K562 (cell line): Measurements from ENCODE around the gene INPP5E. TPM values are rescaled to one million over a fixed set of nuclear protein-coding genes. Genes with fewer than 3 reads are reported as not detected.

Experiments used
- BDP1 ChIP-seq: IDR thresholded peaks from 3 replicates; pipeline ENCODE4 v1.6.1; 2011; ENCODE audit not compliant: insufficient read length, insufficient read depth
- BRD4 ChIP-seq: fragments of 200-600 bp; sonication (generic); IDR thresholded peaks from 2 replicates; pipeline ENCODE4 v1.6.1; 2017; ENCODE audit warnings: inconsistent platforms
- ETS1 ChIP-seq: conservative IDR thresholded peaks from 2 replicates; pipeline ENCODE4 v1.6.1; 2011; ENCODE audit warnings: low read depth, mild to moderate bottlenecking, low read length; ENCODE audit not compliant: control insufficient read depth
- HSF4 ChIP-seq: fragments of 250-450 bp; sonication (Bioruptor Pico); IDR thresholded peaks from 2 replicates; pipeline ENCODE4 v2.1.2; 2022; ENCODE audit warnings: mild to moderate bottlenecking, moderate library complexity, borderline replicate concordance
- MEF2A ChIP-seq: IDR thresholded peaks from 2 replicates; pipeline ENCODE4 v1.6.1; 2011; ENCODE audit warnings: low read depth, mild to moderate bottlenecking, low read length, moderate library complexity; ENCODE audit not compliant: control insufficient read depth
- NCOA1 ChIP-seq: fragments of 450-650 bp; IDR thresholded peaks from 2 replicates; pipeline ENCODE4 v1.6.1; 2016; ENCODE audit warnings: low read depth
- NR0B1 ChIP-seq: fragments of 450-650 bp; IDR thresholded peaks from one replicate; pipeline ENCODE4 v1.6.1; 2018; ENCODE audit warnings: mild to moderate bottlenecking, moderate library complexity; ENCODE audit not compliant: partially characterized antibody
- RBM15 ChIP-seq: fragments of 200-400 bp; formaldehyde crosslinking; IDR thresholded peaks from 2 replicates; pipeline ENCODE4 v1.6.1; 2018; ENCODE audit warnings: mild to moderate bottlenecking, low read length, moderate library complexity; ENCODE audit not compliant: insufficient read depth
- SETDB1 ChIP-seq: IDR thresholded peaks from one replicate; pipeline ENCODE4 v1.6.1; 2012; ENCODE audit warnings: low read length, control low read depth, inconsistent platforms
- SMC3 ChIP-seq: conservative IDR thresholded peaks from 2 replicates; pipeline ENCODE4 v1.6.1; 2011; ENCODE audit warnings: low read depth, low read length, improper control_type of control experiment; ENCODE audit not compliant: insufficient read depth
- TOE1 ChIP-seq, 2 experiments: fragments of 450-650 bp in 1 of 2; sonication (generic) in 1 of 2; formaldehyde crosslinking in 1 of 2; IDR thresholded peaks; 2 replicates each; pipeline versions ENCODE4 v1.7.1 to v1.8.0; 2016 to 2022; ENCODE audit warnings: borderline replicate concordance in 2 of 2, mild to moderate bottlenecking in 2 of 2, antibody characterized with exemption in 1 of 2, inconsistent platforms in 1 of 2, low read depth in 1 of 2, missing genetic modification reagents in 1 of 2, moderate library complexity in 1 of 2
- ZMIZ1 ChIP-seq, 2 experiments: fragments of 150-350 bp in 1 of 2; IDR thresholded peaks; 2 replicates each; pipeline ENCODE4 v1.6.1; 2012 to 2016; ENCODE audit warnings: low read depth in 2 of 2, low read length in 2 of 2, mild to moderate bottlenecking in 1 of 2, moderate library complexity in 1 of 2
- ZNF134 ChIP-seq: fragments of 250-450 bp; sonication (Bioruptor Pico); conservative IDR thresholded peaks from 2 replicates; pipeline ENCODE4 v1.4.0; 2020
- polyA plus RNA-seq, 8 experiments: library from polyadenylated mRNA; depleted of rRNA in 4 of 8; stranded (reverse) in 5 of 8; unstranded in 3 of 8; fragments of >200 nt; fragmentation: Nextera tagmentation in 2 of 8; fragmentation: Illumina TruSeq in 1 of 8; extraction: Ambion mirVana in 2 of 8; extraction: Trizol in 1 of 8; gene quantifications; 2 replicates each; pipeline versions ENCODE4 v1.2.1 to v1.2.3, GENCODE V29; 2011 to 2014; ENCODE audit warnings: inconsistent platforms in 1 of 8, missing spikeins in 1 of 8
- total RNA-seq, 7 experiments: library from RNA; depleted of rRNA in 6 of 7; stranded (reverse); fragments of >200 nt in 6 of 7; fragmentation: Illumina TruSeq in 2 of 7; extraction: Trizol in 2 of 7; gene quantifications; 2 replicates each; pipeline versions ENCODE4 v1.2.1 to v1.2.3, GENCODE V29; 2011 to 2021; ENCODE audit warnings: low replicate concordance in 1 of 7
- TF ChIP-seq, protein P1 (sequence below), 2 experiments: IDR thresholded peaks; 2 replicates each; pipeline ENCODE4 v1.6.1; 2012; ENCODE audit warnings: improper control_type of control experiment in 2 of 2, low read depth in 2 of 2, low read length in 2 of 2, borderline replicate concordance in 1 of 2
- TF ChIP-seq, protein P2 (sequence below): fragments of 450-650 bp; formaldehyde crosslinking; IDR thresholded peaks from 2 replicates; pipeline ENCODE4 v1.4.0; 2022; ENCODE audit warnings: missing genetic modification characterization

The INPP5E gene
- total and polyA plus RNA-seq, 9 of the 15 experiments (the other 6 are each of a cell fraction or from before 2014, with no cell fraction given) = 0.38 to 17.4 (median 4.9) TPM

- TF ChIP-seq ZMIZ1 (IDR thresholded peaks at IDR 0.05; ENCODE audit: low read depth in 2 of 2, low read length in 2 of 2) (no peak), BDP1 (no peak), SETDB1 (no peak), HSF4 (no peak), BRD4 (0 out of 2 replicates have a peak, but pooled peaks have one; percentile 20), MEF2A (no peak), ETS1 (peak; percentile 15; the same call in 1 of the 2 replicates), RBM15 (no peak), ZNF134 (no peak), NCOA1 (0 out of 2 replicates have a peak, but pooled peaks have one; percentile 24), TOE1 (IDR thresholded peaks at IDR 0.05; ENCODE audit: borderline replicate concordance) (no peak), TOE1 (CRISPR knock-in tag; IDR thresholded peaks at IDR 0.05; ENCODE audit: borderline replicate concordance, low read depth) (no peak), NR0B1 (no peak), SMC3 (no peak)
- TF ChIP-seq, protein P1, sequence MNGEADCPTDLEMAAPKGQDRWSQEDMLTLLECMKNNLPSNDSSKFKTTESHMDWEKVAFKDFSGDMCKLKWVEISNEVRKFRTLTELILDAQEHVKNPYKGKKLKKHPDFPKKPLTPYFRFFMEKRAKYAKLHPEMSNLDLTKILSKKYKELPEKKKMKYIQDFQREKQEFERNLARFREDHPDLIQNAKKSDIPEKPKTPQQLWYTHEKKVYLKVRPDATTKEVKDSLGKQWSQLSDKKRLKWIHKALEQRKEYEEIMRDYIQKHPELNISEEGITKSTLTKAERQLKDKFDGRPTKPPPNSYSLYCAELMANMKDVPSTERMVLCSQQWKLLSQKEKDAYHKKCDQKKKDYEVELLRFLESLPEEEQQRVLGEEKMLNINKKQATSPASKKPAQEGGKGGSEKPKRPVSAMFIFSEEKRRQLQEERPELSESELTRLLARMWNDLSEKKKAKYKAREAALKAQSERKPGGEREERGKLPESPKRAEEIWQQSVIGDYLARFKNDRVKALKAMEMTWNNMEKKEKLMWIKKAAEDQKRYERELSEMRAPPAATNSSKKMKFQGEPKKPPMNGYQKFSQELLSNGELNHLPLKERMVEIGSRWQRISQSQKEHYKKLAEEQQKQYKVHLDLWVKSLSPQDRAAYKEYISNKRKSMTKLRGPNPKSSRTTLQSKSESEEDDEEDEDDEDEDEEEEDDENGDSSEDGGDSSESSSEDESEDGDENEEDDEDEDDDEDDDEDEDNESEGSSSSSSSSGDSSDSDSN (IDR thresholded peaks at IDR 0.05; ENCODE audit: borderline replicate concordance in 1 of 2, low read depth in 2 of 2, low read length in 2 of 2) = no peak
- TF ChIP-seq, protein P2, sequence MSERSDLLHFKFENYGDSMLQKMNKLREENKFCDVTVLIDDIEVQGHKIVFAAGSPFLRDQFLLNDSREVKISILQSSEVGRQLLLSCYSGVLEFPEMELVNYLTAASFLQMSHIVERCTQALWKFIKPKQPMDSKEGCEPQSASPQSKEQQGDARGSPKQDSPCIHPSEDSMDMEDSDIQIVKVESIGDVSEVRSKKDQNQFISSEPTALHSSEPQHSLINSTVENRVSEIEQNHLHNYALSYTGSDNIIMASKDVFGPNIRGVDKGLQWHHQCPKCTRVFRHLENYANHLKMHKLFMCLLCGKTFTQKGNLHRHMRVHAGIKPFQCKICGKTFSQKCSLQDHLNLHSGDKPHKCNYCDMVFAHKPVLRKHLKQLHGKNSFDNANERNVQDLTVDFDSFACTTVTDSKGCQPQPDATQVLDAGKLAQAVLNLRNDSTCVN = no peak
These were observed 29.0 kb downstream of the INPP5E start, which contains the start of the genes ENTR1 and PMPCA (continued) for GRCh38 chr9:136410500-136411287.
